Measurements from ENCODE around the gene SLK. TPM values are rescaled to one million over a fixed set of nuclear protein-coding genes. Genes with fewer than 3 reads are reported as not detected.

SLK gene
- total and polyA plus RNA-seq, 2 of the 13 experiments (the other 11 are each of a cell fraction or from before 2014, with no cell fraction given), result 3.4 to 22.8 TPM

- H3K4me1 ChIP-seq (ENCODE audit: insufficient read depth, low read length), result peaks cover 35% of the 10 kb centered on the region
- H3K27me3 ChIP-seq (ENCODE audit: control insufficient read depth in 1 of 2, insufficient read depth in 2 of 2, low read length in 2 of 2), result peaks cover 0 to 3% of the 10 kb centered on the region in 2 experiments; a peak in 1 of 5 replicates
- BruUV-seq (replicated peaks), result TSS peak; percentile 58
- ATAC-seq (no peak), DNase-seq (ENCODE audit: low spot score) (no peak), FAIRE-seq (no peak)
- no peak overlapping the region for H3K27ac ChIP-seq (ENCODE audit: extremely low read length, insufficient read depth, low read length)
- in situ Hi-C loops (cut with HindIII; ENCODE audit: extremely low pct_ligation_motif_present, low pct_unique_long_range_greater_than_20kb), result no loop called here
- ChIA-PET CTCF (ENCODE audit: low intra/inter-chr PET ratio, low total read pairs) (no interaction called here), POLR2A (interaction anchor here (1.2 to 1.4 kb wide), 2 partner anchors 61 to 153 kb away, joined by 3 to 5 read pairs; partner anchors contain the start of gene SFR1)
- H3K36me3 ChIP-seq (replicated peaks in 1 of 2; ENCODE audit: control insufficient read depth in 1 of 2, insufficient read depth in 2 of 2, low read length in 2 of 2), result no peaks in the 10 kb centered on the region
- 62% methylated on average over 23 of the region's 23 CpGs for WGBS (ENCODE audit: low lambda C conversion rate)
- no peaks in the 10 kb centered on the region for H3K9me3 ChIP-seq (ENCODE audit: low read length)
- peaks cover 54% of the 10 kb centered on the region for H3K79me2 ChIP-seq (ENCODE audit: insufficient read depth, low read length)
- 0 out of 2 replicates have a peak, but pooled peaks have one; percentile 24 for TF ChIP-seq ZNF652 (CRISPR knock-in tag; IDR thresholded peaks at IDR 0.05; ENCODE audit: borderline replicate concordance, low read depth)
- 0 out of 2 replicates have a peak, but pooled peaks have one; percentile 14 for TF ChIP-seq ATF7 (IDR thresholded peaks at IDR 0.05)
- TF ChIP-seq ATF7 (CRISPR knock-in tag; IDR thresholded peaks at IDR 0.05), result no peak
- TF ChIP-seq XRCC5 (optimal IDR thresholded peaks at IDR 0.05; ENCODE audit: low read length), result no peak
- peak; percentile 60; the same call in 1 of the 2 replicates for TF ChIP-seq ZBTB38 (CRISPR knock-in tag; IDR thresholded peaks at IDR 0.05)
- no peak overlapping the region for H2AFZ ChIP-seq (ENCODE audit: low read length)
- H4K20me1 ChIP-seq (ENCODE audit: insufficient read depth, low read length), result peaks cover 21% of the 10 kb centered on the region; the same call in 1 of the 2 replicates
- peak overlapping the region; percentile 73 for H3K4me2 ChIP-seq (ENCODE audit: low read depth, low read length)
- intact Hi-C loops (cut with micrococcal nuclease; ENCODE audit: unreplicated experiment), result loop anchor here (1.0 to 5.0 kb wide), 2 partner anchors 58 to 154 kb away; partner anchors contain the start of gene SFR1
- H3K9ac ChIP-seq (ENCODE audit: insufficient read depth, low read depth, low read length), result peak overlapping the region; percentile 91
- H3K4me3 ChIP-seq (replicated peaks in 1 of 3; ENCODE audit: insufficient read depth in 1 of 3, low read depth in 2 of 3, low read length in 3 of 3), result peak overlapping the region; percentile 83 to 93 (median 88)
Observed at GRCh38 chr10:103968441-103969391, 1.8 kb downstream of the SLK start.

- CTCF ChIA-PET (ENCODE audit: low intra/inter-chr PET ratio, low total read pairs), result no interaction called here
- FAIRE-seq, result no peak
- ATAC-seq, result no peak
- peak overlapping the region; percentile 55; the same call in 1 of the 2 replicates for H3K9ac ChIP-seq (ENCODE audit: insufficient read depth, low read depth, low read length)
- H3K9me3 ChIP-seq (ENCODE audit: low read length), result no peaks in the 10 kb centered on the region
- no peak overlapping the region for H2AFZ ChIP-seq (ENCODE audit: low read length)
- BruUV-seq (replicated peaks), result no TSS peak
- in situ Hi-C loops (cut with HindIII; ENCODE audit: extremely low pct_ligation_motif_present, low pct_unique_long_range_greater_than_20kb) (no loop called here), intact Hi-C loops (cut with micrococcal nuclease; ENCODE audit: unreplicated experiment) (loop anchor here (5.0 kb wide), 1 partner anchor 153 kb away; the partner anchor contains the start of gene SFR1)
- H3K4me2 ChIP-seq (ENCODE audit: low read depth, low read length), result peak overlapping the region; percentile 73
- H3K27me3 ChIP-seq (ENCODE audit: control insufficient read depth in 1 of 2, insufficient read depth in 2 of 2, low read length in 2 of 2), result peaks cover 0 to 3% of the 10 kb centered on the region in 2 experiments; a peak in 1 of 5 replicates
- DNase-seq (ENCODE audit: low spot score), result no peak
- POLR2A ChIA-PET, result interaction anchor here (0.6 to 1.4 kb wide), 3 partner anchors 61 to 1207 kb away, joined by 3 to 5 read pairs (median 3); partner anchors contain the start of gene SFR1
- no peaks in the 10 kb centered on the region for H3K36me3 ChIP-seq (replicated peaks in 1 of 2; ENCODE audit: control insufficient read depth in 1 of 2, insufficient read depth in 2 of 2, low read length in 2 of 2)
- H3K4me3 ChIP-seq (replicated peaks in 1 of 3; ENCODE audit: insufficient read depth in 1 of 3, low read depth in 2 of 3, low read length in 3 of 3), result peak overlapping the region; percentile 83 to 93 (median 88)
- peaks cover 58% of the 10 kb centered on the region for H3K79me2 ChIP-seq (ENCODE audit: insufficient read depth, low read length)
- H4K20me1 ChIP-seq (ENCODE audit: insufficient read depth, low read length), result peaks cover 21% of the 10 kb centered on the region; the same call in 1 of the 2 replicates
- H3K27ac ChIP-seq (ENCODE audit: extremely low read length, insufficient read depth, low read length), result peak overlapping the region; percentile 3
- peaks cover 35% of the 10 kb centered on the region for H3K4me1 ChIP-seq (ENCODE audit: insufficient read depth, low read length)
- 34% methylated on average over 4 of the region's 4 CpGs for WGBS (ENCODE audit: low lambda C conversion rate)
- TF ChIP-seq ZNF761 (CRISPR knock-in tag; conservative IDR thresholded peaks at IDR 0.05) (no peak), STAT6 (CRISPR knock-in tag; IDR thresholded peaks at IDR 0.05; ENCODE audit: borderline replicate concordance) (no peak), ZNF83 (CRISPR knock-in tag; IDR thresholded peaks at IDR 0.05; ENCODE audit: borderline replicate concordance) (no peak), TRIM24 (CRISPR knock-in tag; IDR thresholded peaks at IDR 0.05) (no peak), RARA (CRISPR knock-in tag; IDR thresholded peaks at IDR 0.05) (no peak)
Observed at GRCh38 chr10:103969436-103969835, 2.5 kb downstream of the SLK start.

Data from HepG2 (cell line).